HL-60/S4 treated with phorbol 12-myristate 13-acetate at 8.2 ng/mL for 4 days and 3 days (cell line): ENCODE measurements around the gene ZNF761.
"Not testable (repeated sequence)": the region's sequence is repeated elsewhere in the genome, so short reads cannot be mapped to it uniquely, and the experiment has no call there.

Source experiments
- in situ Hi-C: fragments of 300-500 bp; cut with MboI; formaldehyde crosslinking; loops from 2 replicates; pipeline ENCODE4 v1.15.0; 2022; ENCODE audit warnings: low sequenced_read_pairs

Gene ZNF761

GRCh38 chr19:53455828-53456227, 24.0 kb downstream of the ZNF761 start:
- in situ Hi-C loops: no loop called here

- in situ Hi-C loops: not testable (repeated sequence)
Observed at GRCh38 chr19:53460131-53460721, 28.4 kb downstream of the ZNF761 start.

- in situ Hi-C loops: no loop called here
Observed at GRCh38 chr19:53461866-53462265, 30.1 kb downstream of the ZNF761 start.

- in situ Hi-C loops: no loop called here
Observed at GRCh38 chr19:53462861-53463260, 31.1 kb downstream of the ZNF761 start.

- in situ Hi-C loops: no loop called here
Observed at GRCh38 chr19:53463263-53463662, 31.5 kb downstream of the ZNF761 start.

GRCh38 chr19:53466726-53467484, 35.1 kb downstream of the ZNF761 start:
- in situ Hi-C loops: no loop called here

GRCh38 chr19:53467485-53468262, 35.9 kb downstream of the ZNF761 start, which contains the start of gene ZNF813:
TSS of gene ZNF813 (plus strand) at chr19:53467733. CDS start at chr19:53483823, 16,090 bp downstream.
- in situ Hi-C loops: no loop called here

GRCh38 chr19:53468628-53469027, 36.8 kb downstream of the ZNF761 start:
- in situ Hi-C loops: not testable (repeated sequence)

GRCh38 chr19:53471916-53472315, 40.1 kb downstream of the ZNF761 start:
- in situ Hi-C loops: no loop called here

- in situ Hi-C loops: not testable (repeated sequence)
Observed at GRCh38 chr19:53474832-53475231, 43.0 kb downstream of the ZNF761 start.

GRCh38 chr19:53475470-53475869, 43.7 kb downstream of the ZNF761 start:
- in situ Hi-C loops: not testable (repeated sequence)

GRCh38 chr19:53483751-53484150, 52.0 kb downstream of the ZNF761 start:
- in situ Hi-C loops: not testable (repeated sequence)

GRCh38 chr19:53485046-53486004, 53.5 kb downstream of the ZNF761 start:
- in situ Hi-C loops: no loop called here

GRCh38 chr19:53492153-53492552, 60.4 kb downstream of the ZNF761 start:
- in situ Hi-C loops: no loop called here

- in situ Hi-C loops: not testable (repeated sequence)
Observed at GRCh38 chr19:53497311-53498023, 65.7 kb downstream of the ZNF761 start.

- in situ Hi-C loops: not testable (repeated sequence)
Observed at GRCh38 chr19:53498024-53498395, 66.2 kb downstream of the ZNF761 start.

GRCh38 chr19:53503151-53503550, 71.4 kb downstream of the ZNF761 start:
- in situ Hi-C loops: not testable (repeated sequence)

GRCh38 chr19:53503671-53504364, 72.0 kb downstream of the ZNF761 start:
- in situ Hi-C loops: not testable (repeated sequence)

- in situ Hi-C loops: not testable (repeated sequence)
Observed at GRCh38 chr19:53504365-53504703, 72.5 kb downstream of the ZNF761 start.
